HuH-7.5 (cell line): ENCODE results near the gene GYPA.
"Not testable (repeated sequence)": the region's sequence is repeated elsewhere in the genome, so short reads cannot be mapped to it uniquely, and the experiment has no call there.

Source experiments
- DNase-seq: peaks from one replicate; pipeline ENCODE4 v3.0.0; 2011; ENCODE audit warnings: low spot score

Gene GYPA

GRCh38 chr4:144140594-144141295 lies at the start of gene GYPA:
TSS of gene GYPA (minus strand) at chr4:144140718. CDS start at chr4:144140635, 83 bp downstream.
- not testable (repeated sequence) for DNase-seq

- no peak for DNase-seq
These were observed 49.5 kb upstream of the GYPA start for GRCh38 chr4:144190009-144190408.

GRCh38 chr4:144189121-144189520 lies 48.6 kb upstream of the GYPA start:
- DNase-seq, result no peak

- DNase-seq, result no peak
These were observed 44.6 kb upstream of the GYPA start for GRCh38 chr4:144185086-144185485.

GRCh38 chr4:144183165-144183564 lies 42.6 kb upstream of the GYPA start:
- no peak for DNase-seq

- no peak for DNase-seq
These were observed 40.9 kb upstream of the GYPA start for GRCh38 chr4:144181391-144181790.

GRCh38 chr4:144179152-144179739 lies 38.7 kb upstream of the GYPA start:
- no peak for DNase-seq

- DNase-seq, result no peak
These were observed 37.9 kb upstream of the GYPA start for GRCh38 chr4:144178414-144178813.

GRCh38 chr4:144176476-144176875 lies 36.0 kb upstream of the GYPA start:
- no peak for DNase-seq

- DNase-seq, result peak; percentile 13
These were observed 34.0 kb upstream of the GYPA start for GRCh38 chr4:144174401-144175067.

GRCh38 chr4:144171697-144172096 lies 31.2 kb upstream of the GYPA start:
- DNase-seq, result no peak

- DNase-seq, result no peak
These were observed 28.7 kb upstream of the GYPA start for GRCh38 chr4:144169211-144169610.

GRCh38 chr4:144154044-144154443 lies 13.5 kb upstream of the GYPA start:
- no peak for DNase-seq

- DNase-seq, result not testable (repeated sequence)
These were observed 2.3 kb upstream of the GYPA start for GRCh38 chr4:144142690-144143326.

- no peak for DNase-seq
These were observed 975 bp upstream of the GYPA start for GRCh38 chr4:144141493-144141892.

GRCh38 chr4:144139991-144140390 lies 527 bp downstream of the GYPA start:
- DNase-seq, result not testable (repeated sequence)

- DNase-seq, result not testable (repeated sequence)
These were observed 971 bp downstream of the GYPA start for GRCh38 chr4:144139547-144139946.

- not testable (repeated sequence) for DNase-seq
These were observed 2.3 kb downstream of the GYPA start for GRCh38 chr4:144138239-144138638.

GRCh38 chr4:144137137-144137931 lies 3.2 kb downstream of the GYPA start:
- DNase-seq, result not testable (repeated sequence)

- not testable (repeated sequence) for DNase-seq
These were observed 4.3 kb downstream of the GYPA start for GRCh38 chr4:144136189-144136588.

- not testable (repeated sequence) for DNase-seq
These were observed 10.4 kb downstream of the GYPA start for GRCh38 chr4:144130167-144130566.

GRCh38 chr4:144129336-144129875 lies 11.1 kb downstream of the GYPA start:
- DNase-seq, result not testable (repeated sequence)
